Heart right ventricle (tissue), 16 donors: Measurements from ENCODE around the gene CD81. TPM values are rescaled to one million over a fixed set of nuclear protein-coding genes. Genes with fewer than 3 reads are reported as not detected.

Experiments used
- ATAC-seq, 8 donors: fragments of 200-7000 bp; cut with Tn5 transposase; one replicate each; pipeline ENCODE4 v1.9.1; 2020; ENCODE audit warnings: mild to moderate bottlenecking in 8 of 8, moderate library complexity in 8 of 8, moderate number of reproducible peaks in 1 of 8
- DNase-seq, 2 donors: peaks; one replicate each; pipeline ENCODE4 v3.0.0-alpha.2; 2020
- H3K27ac ChIP-seq, 10 donors: fragments of 200-600 bp; sonication (generic) in 2 of 10; one replicate each; pipeline versions ENCODE4 v1.5.0 to v1.8.0; 2020 to 2022; ENCODE audit warnings: mild to moderate bottlenecking in 3 of 10
- H3K27me3 ChIP-seq, 7 donors: fragments of 200-600 bp; one replicate each; pipeline ENCODE4 v1.8.0; 2021 to 2022; ENCODE audit warnings: mild to moderate bottlenecking in 2 of 7
- H3K36me3 ChIP-seq, 9 donors: fragments of 200-600 bp; sonication (generic) in 1 of 9; one replicate each; pipeline versions ENCODE4 v1.5.0 to v1.8.0; 2020 to 2022; ENCODE audit warnings: mild to moderate bottlenecking in 2 of 9
- H3K4me1 ChIP-seq, 9 donors: fragments of 200-600 bp; sonication (generic) in 1 of 9; one replicate each; pipeline versions ENCODE4 v1.5.0 to v1.8.0; 2020 to 2022; ENCODE audit warnings: mild to moderate bottlenecking in 4 of 9
- H3K4me3 ChIP-seq, 10 donors: fragments of 200-600 bp; sonication (generic) in 2 of 10; one replicate each; pipeline versions ENCODE4 v1.5.0 to v1.8.0; 2020 to 2022; ENCODE audit warnings: mild to moderate bottlenecking in 7 of 10, moderate library complexity in 2 of 10
- H3K9me3 ChIP-seq, 11 donors: fragments of 200-600 bp in 10 of 11; sonication (generic) in 2 of 11; one replicate each; pipeline versions ENCODE4 v1.5.0 to v1.8.0; 2013 to 2022; ENCODE audit warnings: mild to moderate bottlenecking in 2 of 11, control low read depth in 1 of 11, moderate library complexity in 1 of 11
- CTCF ChIP-seq, 9 donors: fragments of 200-600 bp; sonication (generic) in 2 of 9; IDR thresholded peaks; one replicate each; pipeline versions ENCODE4 v1.5.0 to v1.8.0; 2021 to 2022; ENCODE audit warnings: antibody characterized with exemption in 9 of 9, mild to moderate bottlenecking in 5 of 9, moderate library complexity in 1 of 9
- WGBS, 2 donors: extraction: QIAGEN DNeasy Blood & Tissue Kit; methylation state at CpG; one replicate each; pipeline ENCODE4 v1.1.7; 2013; ENCODE audit warnings: inconsistent platforms in 1 of 2; 5-methylcytosine and 5-hydroxymethylcytosine counted together
- intact Hi-C, 10 donors: fragments of 100-400 bp; cut with DNase I; formaldehyde crosslinking; loops; one replicate each; pipeline versions ENCODE4 v1.11.1 to v1.14.2; 2022
- polyA plus RNA-seq, 2 donors: library from polyadenylated mRNA; stranded (reverse); fragments of 200-250 nt; gene quantifications; one replicate each; pipeline ENCODE4 v1.2.3, GENCODE V29; 2013
- total RNA-seq, 10 donors: library from RNA; stranded (reverse); fragmentation: NEBNext Ultra II Directional in 3 of 10; extraction: Animal tissue kit (Norgen Biotek cat#: 25700) in 3 of 10; gene quantifications; one replicate each; pipeline versions ENCODE4 v1.2.1 to v1.2.4, GENCODE V29; 2021 to 2023
- donor health status: Arrhythmogenic right ventricular cardiomyopathy.
- donor health status: ischemic (EF 13 %, LVEDD 7.1; RV severe dilation, severe dysfunction).
- donor health status: healthy with polysubstance abuse.
- donor health status: DM: no; HTN: yes; CAD: no.
- donor health status: DM: no; HTN: no; CAD: no.
- donor health status: ischemic (EF 25% LVEDD 6.9; RV normal size, moderate dysfunction).
- donor health status: ischemic (EF 25% LVEDD 5.7; RV mildly dilated, moderate dysfunction).
- donor health status: healthy.
- donor health status: DM: yes; HTN: yes; CAD: no.
- donor health status: Ischemic cardiomyopathy.
- donor health status: ischemic (EF 35%, LVEDD 5.7; RV mildly dilated, moderate dysfunction).
- donor health status: nonischemic (EF 11% LVEDD 7.7; RV severe dilation, severe dysfunction).
- donor health status: DM: yes; HTN: yes; CAD: no.
- donor health status: PGD.
- donor health status: ischemic (EF 29% LVEDD 5.4; RV normal size, mild dysfunction).
- donor health status: nonischemic (EF 23%, LVEDD 6.1; RV moderate dilation, normal function).

Gene CD81
- total and polyA plus RNA-seq, 12 donors = 346 to 959 (median 513) TPM

- TF ChIP-seq CTCF (IDR thresholded peaks at IDR 0.05) = no peak
- H3K27me3 ChIP-seq = peaks cover 0 to 15% (median 5%) of the 10 kb centered on the region in 7 donors
- H3K36me3 ChIP-seq = no peaks in the 10 kb centered on the region
- H3K9me3 ChIP-seq = peaks cover 0 to 5% (median 0%) of the 10 kb centered on the region in 11 donors
- no peak overlapping the region for H3K4me3 ChIP-seq
- 51 to 73% methylated on average over 11 of the region's 11 CpGs for WGBS, 2 donors
- peaks cover 3 to 38% (median 31%) of the 10 kb centered on the region in 9 donors for H3K4me1 ChIP-seq
- no peak overlapping the region for H3K27ac ChIP-seq
- no peak for DNase-seq
- intact Hi-C loops = loop anchor here in 3 of 10 donors (5.0 kb wide), 2 partner anchors 69 to 79 kb away; no protein-coding TSS in a partner anchor
- ATAC-seq = no peak
Observed at GRCh38 chr11:2443406-2443805, 66.3 kb downstream of the CD81 start.

GRCh38 chr11:2443881-2444820 lies 67.0 kb downstream of the CD81 start, which contains the start of gene TRPM5:
Gene TRPM5, minus strand, starts transcription at chr11:2444514. Its CDS starts 21,478 bp downstream, at chr11:2423036.
- peaks cover 0 to 5% (median 0%) of the 10 kb centered on the region in 11 donors for H3K9me3 ChIP-seq
- 9 to 10% methylated on average over 55 to 62 of the region's 64 CpGs for WGBS, 2 donors
- H3K4me3 ChIP-seq = peak within 1 kb of the TSS; percentile 32 to 60 (median 54)
- H3K4me1 ChIP-seq = peaks cover 3 to 46% (median 37%) of the 10 kb centered on the region in 9 donors
- ATAC-seq (peak in 4 of 8 donors; percentile 2 to 25 (median 6)), DNase-seq (no peak)
- peaks cover 0 to 15% (median 5%) of the 10 kb centered on the region in 7 donors for H3K27me3 ChIP-seq
- H3K36me3 ChIP-seq = no peaks in the 10 kb centered on the region
- peak within 1 kb of the TSS in 8 of 10 donors; percentile 47 to 82 (median 58) for H3K27ac ChIP-seq
- intact Hi-C loops = loop anchor here in 3 of 10 donors (5.0 kb wide), 2 partner anchors 68 to 78 kb away; no protein-coding TSS in a partner anchor
- no peak for TF ChIP-seq CTCF (IDR thresholded peaks at IDR 0.05)

GRCh38 chr11:2444821-2445745 lies 68.0 kb downstream of the CD81 start, which contains the start of gene KCNQ1:
Gene KCNQ1, plus strand, starts transcription at chr11:2445008. Its CDS starts 91 bp downstream, at chr11:2445099.
- 2 to 6% methylated on average over 50 to 116 of the region's 116 CpGs for WGBS, 2 donors
- Histone ChIP-seq H3K9me3 (no peaks in the 10 kb centered on the region), H3K4me1 (peaks cover 3 to 54% (median 40%) of the 10 kb centered on the region in 9 donors), H3K27ac (peak within 1 kb of the TSS in 8 of 10 donors; percentile 47 to 82 (median 58)), H3K27me3 (peaks cover 0 to 15% (median 5%) of the 10 kb centered on the region in 7 donors), H3K4me3 (peak within 1 kb of the TSS; percentile 32 to 60 (median 54)), H3K36me3 (no peaks in the 10 kb centered on the region)
- ATAC-seq (peak; percentile 38 to 83 (median 76)), DNase-seq (peak in 1 of 2 donors; percentile 68)
- peak in 1 of 9 donors; percentile 13 for TF ChIP-seq CTCF (IDR thresholded peaks at IDR 0.05)
- intact Hi-C loops = loop anchor here in 3 of 10 donors (5.0 kb wide), 3 partner anchors 67 to 447 kb away; no protein-coding TSS in a partner anchor
